Left forelimb (tissue), 1 donor: ENCODE data around the gene IGF2BP2.
"Not testable (repeated sequence)": the region's sequence is repeated elsewhere in the genome, so short reads cannot be mapped to it uniquely, and the experiment has no call there.

ENCODE experiments used
- DNase-seq: peaks from one replicate; pipeline ENCODE4 v3.0.0-alpha.2; 2018; ENCODE audit warnings: low spot score

IGF2BP2 gene

GRCh38 chr3:185825006-185825638 lies at the start of gene IGF2BP2:
TSS of gene IGF2BP2 (minus strand) at chr3:185825042. CDS start at chr3:185824960, 82 bp downstream.
- peak; percentile 91 for DNase-seq

DNA sequence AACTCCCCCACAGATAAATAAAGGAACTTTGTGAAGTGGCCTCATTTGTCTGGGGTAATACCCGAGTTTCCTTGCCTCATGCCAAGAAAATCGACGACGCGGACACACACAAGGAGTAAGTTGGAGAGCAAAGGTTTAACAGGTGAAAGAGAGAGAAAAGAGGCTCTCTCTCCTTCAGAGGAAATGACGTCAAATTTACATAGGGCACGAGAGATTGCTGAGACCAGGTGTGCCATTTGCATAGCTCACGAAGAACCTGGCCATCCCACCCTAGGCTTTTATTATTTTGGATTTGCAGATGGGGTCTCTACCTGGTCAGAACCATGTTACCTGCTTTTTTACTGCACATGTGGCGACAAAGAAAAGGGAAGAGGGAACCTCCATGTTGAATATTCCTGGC lies 49.3 kb upstream of the IGF2BP2 start:
- DNase-seq: no peak

DNA sequence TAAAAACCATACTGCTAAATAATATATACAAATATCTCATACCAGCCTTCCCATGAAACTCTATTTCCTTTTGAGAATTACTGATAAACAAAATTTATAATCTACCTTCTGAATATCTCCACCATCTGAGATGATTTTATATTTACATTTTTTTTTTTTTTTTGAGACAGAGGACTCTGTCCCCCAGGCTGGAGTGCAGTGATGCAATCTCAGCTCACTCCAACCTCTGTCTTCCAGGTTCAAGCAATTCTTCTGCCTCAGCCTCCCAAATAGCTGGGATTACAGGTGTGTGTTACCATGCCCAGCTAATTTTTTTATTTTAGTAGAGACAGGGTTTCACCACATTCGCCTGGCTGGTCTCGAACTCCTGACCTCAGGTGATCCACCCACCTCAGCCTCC lies 42.8 kb upstream of the IGF2BP2 start:
- DNase-seq: no peak

GRCh38 chr3:185866995-185867394 lies 42.2 kb upstream of the IGF2BP2 start:
- no peak for DNase-seq

DNA sequence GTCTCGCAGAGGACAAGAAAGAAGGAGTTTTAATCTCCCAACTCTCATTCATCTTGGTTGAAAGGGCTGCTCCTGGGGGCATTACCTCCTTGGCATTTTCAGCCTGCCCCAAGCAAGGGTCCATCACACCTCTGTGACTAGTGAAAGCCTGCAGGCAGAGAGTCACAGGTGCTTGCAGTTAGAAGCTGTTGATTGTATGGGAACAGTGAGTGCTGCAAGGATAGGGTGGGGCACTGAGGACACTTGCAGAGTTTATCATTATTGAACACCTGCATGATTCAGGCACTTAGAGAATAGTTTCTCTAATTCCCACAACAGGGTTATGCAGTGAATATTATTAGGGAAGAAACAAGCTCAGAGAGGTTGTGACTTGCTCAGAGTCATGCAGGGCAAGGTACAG lies 41.7 kb upstream of the IGF2BP2 start:
- DNase-seq: no peak

DNA sequence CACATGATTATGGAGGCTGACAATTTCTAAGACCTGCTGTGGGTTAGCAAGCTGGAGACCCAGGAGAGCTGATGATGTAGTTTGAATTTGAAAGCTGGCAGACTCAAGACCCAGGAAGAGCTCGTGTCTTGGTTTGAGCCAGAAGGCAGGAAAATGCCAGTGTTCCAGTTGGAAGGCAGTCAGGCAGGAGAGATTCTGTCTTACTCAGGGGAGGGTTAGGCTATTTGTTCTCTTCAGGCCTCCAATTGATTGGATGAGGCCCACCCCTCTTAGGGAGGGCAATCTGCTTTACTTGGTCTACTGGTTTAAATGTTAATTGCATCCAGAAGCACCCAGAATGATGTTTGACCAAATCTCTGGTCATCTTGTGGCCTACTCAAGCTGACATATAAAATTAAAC lies 40.4 kb upstream of the IGF2BP2 start:
- no peak for DNase-seq

GRCh38 chr3:185864767-185865166 lies 39.9 kb upstream of the IGF2BP2 start:
- no peak for DNase-seq

DNA sequence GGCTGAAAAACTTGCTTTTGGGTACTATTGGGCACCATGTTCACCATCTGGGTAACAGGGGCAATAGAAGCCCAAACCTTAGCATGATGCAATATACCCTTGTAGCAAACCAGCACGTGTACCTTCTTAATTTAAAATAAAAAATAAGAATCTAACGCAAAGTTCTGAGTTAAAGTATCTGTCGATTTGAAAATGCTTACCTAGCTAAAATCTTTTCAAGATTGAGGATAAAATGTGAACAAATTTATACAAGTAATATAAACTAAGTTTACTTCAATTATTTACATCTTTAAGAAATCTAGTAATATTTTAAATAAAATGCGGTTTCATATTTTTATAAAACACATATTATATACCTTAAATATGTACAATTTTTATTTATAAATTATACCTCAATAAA lies 38.1 kb upstream of the IGF2BP2 start:
- DNase-seq: no peak

- no peak for DNase-seq
Observed at GRCh38 chr3:185859294-185859972, 34.6 kb upstream of the IGF2BP2 start.

- no peak for DNase-seq
Observed at GRCh38 chr3:185858502-185859225, 33.8 kb upstream of the IGF2BP2 start.

GRCh38 chr3:185857208-185857607 lies 32.4 kb upstream of the IGF2BP2 start:
- no peak for DNase-seq

- no peak for DNase-seq
Observed at GRCh38 chr3:185856652-185857051, 31.8 kb upstream of the IGF2BP2 start.

DNA sequence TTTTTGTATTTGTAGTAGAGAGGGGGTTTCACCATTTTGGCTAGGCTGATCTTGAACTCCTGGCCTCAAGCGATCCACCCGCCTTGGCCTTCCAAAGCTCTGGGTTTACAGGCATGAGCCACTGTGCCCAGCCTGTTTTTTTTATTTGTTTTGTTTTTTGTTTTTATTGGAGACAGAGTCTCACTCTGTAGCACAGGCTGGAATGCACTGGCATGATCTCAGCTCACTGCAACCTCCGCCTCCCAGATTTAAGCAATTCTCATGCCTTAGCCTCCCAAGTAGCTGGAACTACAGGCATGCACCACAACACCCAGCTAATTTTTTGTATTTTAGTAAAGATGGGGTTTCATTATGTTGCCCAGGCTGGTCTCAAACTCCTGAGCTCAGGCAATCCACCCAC lies 28.9 kb upstream of the IGF2BP2 start:
- not testable (repeated sequence) for DNase-seq

GRCh38 chr3:185852635-185853034 lies 27.8 kb upstream of the IGF2BP2 start:
- no peak for DNase-seq

- no peak for DNase-seq
Observed at GRCh38 chr3:185851959-185852358, 27.1 kb upstream of the IGF2BP2 start.

DNA sequence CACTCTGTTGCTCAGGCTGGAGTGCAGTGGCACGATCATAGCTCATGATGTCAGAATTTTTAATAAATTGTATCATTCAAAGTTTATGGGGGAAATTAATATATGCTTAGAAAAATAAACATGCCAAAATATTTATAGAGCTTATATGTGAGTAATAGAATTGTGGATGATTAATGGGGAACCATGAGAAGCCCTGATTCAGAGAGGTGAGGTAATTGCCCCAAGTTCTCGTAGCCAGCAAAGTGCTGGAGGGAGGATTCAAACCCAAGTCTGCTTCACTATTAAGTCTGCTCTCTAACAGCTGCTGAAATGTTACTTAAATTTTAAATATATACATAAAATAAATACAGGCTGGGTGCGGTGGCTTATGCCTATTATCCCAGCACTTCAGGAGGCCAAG lies 26.2 kb upstream of the IGF2BP2 start:
- DNase-seq: no peak

DNA sequence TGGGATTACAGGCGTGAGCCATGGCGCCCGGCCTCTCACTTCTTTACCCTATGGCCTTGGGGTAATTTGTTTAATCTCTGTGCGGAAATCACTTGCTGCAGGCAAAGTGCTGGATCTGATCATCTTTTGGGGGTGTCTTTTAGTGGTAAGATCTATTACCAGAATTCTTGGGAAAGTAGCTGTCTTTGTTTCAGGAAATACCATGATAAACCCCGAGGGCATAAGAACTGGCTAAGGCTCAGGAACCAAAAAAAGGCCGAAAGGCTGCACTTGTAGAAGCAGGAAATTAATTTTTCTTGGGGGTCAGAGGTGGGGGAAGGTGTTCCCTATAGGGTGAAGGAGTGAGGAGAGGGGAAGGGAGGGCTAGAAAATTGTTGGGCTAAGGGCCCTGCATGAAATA lies 22.7 kb upstream of the IGF2BP2 start:
- DNase-seq: no peak

- DNase-seq: no peak
Observed at GRCh38 chr3:185846037-185846436, 21.2 kb upstream of the IGF2BP2 start.

DNA sequence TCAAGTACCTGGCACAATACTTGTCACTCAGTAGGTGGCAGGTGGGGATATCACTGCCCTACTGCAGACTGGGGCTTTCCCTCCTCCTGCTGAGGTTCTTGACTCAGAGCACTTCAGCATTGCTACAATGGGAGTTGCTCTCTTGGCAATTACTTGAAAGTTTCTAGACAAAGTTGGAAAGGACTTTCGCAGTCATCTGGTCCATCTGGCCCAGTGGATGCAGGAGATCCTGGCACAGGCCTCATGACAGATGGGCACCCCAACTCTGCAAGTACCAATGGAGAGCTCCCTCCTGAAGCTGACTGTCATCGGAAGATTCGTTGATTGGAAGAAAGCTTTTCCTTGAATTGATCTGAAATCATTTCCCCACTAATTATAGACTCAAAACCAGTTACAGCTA lies 19.2 kb upstream of the IGF2BP2 start:
- DNase-seq: no peak

- no peak for DNase-seq
Observed at GRCh38 chr3:185843635-185844034, 18.8 kb upstream of the IGF2BP2 start.

DNA sequence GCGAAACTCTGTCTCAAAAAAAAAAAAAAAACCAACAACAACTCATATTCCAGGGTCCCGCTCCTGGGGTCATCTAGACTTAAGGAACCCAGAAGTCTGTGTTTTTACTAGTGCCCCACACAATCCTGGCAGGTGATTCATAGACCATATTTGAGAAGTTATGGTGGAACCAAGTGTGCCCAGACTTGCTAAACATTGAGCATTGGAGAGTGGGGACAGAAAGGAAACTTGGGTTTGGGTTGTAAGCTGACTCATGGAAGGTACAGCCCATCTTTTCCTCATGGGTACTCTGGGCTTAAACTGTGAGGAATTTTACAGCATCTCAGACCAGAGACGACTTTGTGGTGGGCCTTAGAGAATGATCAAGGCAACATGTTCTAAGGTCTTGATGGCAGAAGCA lies 18.3 kb upstream of the IGF2BP2 start:
- no peak for DNase-seq

DNA sequence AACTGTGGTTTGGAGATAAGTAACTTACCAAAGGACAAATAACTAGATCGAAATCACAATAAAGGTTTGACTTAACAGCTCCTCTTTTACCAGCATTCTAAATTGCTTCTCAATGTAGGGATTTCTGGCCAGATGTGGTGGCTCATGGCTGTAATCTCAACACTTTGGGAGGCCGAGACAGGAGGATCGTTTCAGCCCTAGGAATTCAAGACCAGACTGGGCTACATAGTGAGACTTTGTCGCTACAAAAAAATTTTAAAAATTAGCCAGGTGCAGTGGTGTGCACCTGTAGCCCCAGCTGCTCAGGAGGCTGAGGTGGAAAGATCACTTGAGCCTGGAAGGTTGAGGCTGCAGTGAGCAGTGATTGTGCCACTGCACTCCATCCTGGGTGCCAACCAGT lies 17.4 kb upstream of the IGF2BP2 start:
- no peak for DNase-seq

GRCh38 chr3:185838417-185838989 lies 13.7 kb upstream of the IGF2BP2 start:
- DNase-seq: not testable (repeated sequence)
